Glomerular visceral epithelial cell (primary cell): ENCODE results near the gene LRRC59.
"Not testable (repeated sequence)": the region's sequence is repeated elsewhere in the genome, so short reads cannot be mapped to it uniquely, and the experiment has no call there.

ENCODE experiments used
- DNase-seq: peaks from one replicate; pipeline ENCODE4 v3.0.0-alpha.2; 2016; ENCODE audit errors: extremely low spot score

Gene LRRC59

GRCh38 chr17:50397111-50397918 lies at the start of gene LRRC59:
TSS of gene LRRC59 (minus strand) at chr17:50397523. CDS start at chr17:50397317, 206 bp downstream.
- peak; percentile 87 for DNase-seq

GRCh38 chr17:50445730-50446325 lies 48.5 kb upstream of the LRRC59 start:
- DNase-seq, result no peak

DNA sequence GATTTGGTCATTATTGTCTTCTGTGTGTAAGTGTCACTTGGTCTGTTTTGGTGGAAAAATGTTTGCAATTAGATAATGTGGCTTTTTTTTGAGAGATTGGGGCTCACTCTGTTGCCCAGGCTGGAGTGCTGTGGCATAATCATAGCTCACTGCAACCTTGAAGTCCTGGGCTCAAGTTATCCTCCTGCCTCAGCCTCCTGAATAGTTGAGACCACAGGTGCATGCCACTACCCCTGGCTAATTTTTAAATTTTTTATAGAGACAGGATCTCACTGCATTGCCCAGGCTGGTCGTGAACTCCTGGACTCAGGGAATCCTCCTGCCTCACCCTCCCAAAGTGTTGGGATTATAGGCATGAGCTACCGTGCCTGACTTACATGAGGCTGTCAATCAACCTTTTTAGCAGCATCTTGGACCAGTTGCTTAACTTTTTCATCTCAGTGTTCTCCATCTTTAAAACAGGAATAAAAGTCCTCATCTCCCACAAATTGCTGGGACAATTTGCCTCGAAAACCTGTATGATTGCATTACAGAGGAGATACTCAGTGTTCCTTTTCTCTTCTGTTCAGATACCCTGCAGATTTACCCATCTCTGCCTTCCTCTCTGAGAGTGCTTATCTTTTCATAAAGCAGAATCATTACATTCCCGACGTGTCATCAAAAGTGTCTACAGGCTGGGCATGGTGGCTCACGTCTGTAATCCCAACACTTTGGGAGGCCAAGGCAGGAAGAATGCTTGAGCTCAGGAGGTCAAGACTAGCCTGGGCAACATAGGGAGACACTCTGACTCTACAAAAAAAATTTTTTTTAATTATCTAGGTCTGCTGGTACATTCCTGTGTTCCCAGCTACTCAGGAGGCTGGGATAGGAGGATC lies 47.8 kb upstream of the LRRC59 start:
- no peak for DNase-seq

- DNase-seq, result no peak
Observed at GRCh38 chr17:50443505-50443974, 46.2 kb upstream of the LRRC59 start.

DNA sequence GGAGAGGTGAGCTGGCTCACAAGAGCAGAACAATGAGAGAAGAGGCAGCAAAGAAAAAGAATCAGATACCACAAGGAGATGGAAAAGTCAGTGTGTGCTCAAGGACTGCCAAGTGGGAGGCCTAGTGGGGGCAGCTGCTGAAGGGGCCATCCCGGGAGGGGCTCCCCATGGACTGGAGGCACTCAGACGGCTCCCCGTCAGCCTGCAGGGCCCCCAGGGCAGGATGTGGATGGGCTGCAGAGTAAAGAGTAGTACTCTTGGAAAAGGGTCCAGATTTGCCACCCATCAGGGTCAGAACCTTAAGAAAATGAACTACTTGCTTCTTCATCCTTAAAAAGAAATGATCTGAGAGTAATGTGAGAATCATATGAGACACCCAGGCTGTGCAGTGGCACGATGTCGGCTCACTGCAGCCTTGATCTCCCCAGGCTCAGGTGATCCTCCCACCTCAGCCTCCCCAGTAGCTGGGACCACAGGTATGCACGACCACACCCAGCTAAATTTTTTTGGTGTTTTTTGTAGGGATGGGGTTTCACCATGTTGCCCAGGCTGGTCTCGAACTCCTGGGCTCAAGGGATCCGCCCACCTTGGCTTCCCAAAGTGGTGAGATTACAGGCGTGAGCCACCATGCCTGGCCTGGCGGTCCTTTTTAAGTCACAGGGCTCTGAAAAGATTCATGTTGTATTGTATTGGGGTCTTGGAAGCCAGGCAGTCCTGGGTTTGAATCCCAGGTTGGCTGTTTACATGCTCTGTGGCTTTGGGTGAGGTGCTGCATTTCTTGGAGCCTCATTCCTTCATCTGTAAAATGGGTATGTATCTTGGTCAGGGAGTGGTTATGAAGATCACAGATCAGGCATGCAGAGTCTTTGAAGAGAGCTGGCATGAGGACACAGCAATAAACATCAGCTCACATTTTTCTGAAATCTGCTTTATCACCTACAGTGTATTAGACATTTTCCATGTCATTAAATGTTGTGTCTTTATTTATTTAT lies 43.8 kb upstream of the LRRC59 start:
- no peak for DNase-seq

DNA sequence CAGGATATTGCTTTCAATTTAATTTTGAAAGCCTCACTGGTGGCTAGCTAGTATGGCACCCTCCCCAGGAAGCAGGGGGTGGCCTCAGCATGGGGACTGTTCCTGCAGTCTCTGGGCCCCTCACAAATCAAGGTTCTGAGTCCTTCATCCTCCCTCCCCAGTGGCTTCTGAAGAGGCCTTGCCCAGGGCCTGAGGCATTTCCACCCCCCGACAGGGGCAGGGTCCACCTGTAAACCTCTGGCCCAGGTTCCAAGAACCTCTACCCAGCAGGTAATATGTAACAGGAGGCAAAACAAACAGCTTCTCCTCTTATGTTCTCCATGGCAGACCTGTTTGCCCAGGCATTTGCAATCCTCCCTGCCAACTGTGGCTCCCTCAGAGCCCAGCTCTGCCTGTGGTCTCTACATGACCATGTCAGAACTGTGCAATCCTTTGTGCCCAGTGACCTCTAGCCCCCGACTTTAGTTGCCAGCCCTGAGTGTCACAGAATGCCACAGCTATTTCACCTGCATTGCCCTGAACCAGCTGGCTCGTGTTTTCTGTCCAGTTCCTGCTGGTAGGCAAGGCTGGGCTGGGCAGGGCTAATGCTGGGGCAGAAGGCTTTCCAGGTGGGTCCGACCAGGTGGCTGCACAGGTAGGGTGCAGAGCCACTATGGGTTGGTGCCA lies 43.0 kb upstream of the LRRC59 start:
- DNase-seq, result no peak

GRCh38 chr17:50439008-50439407 lies 41.7 kb upstream of the LRRC59 start:
- no peak for DNase-seq

- DNase-seq, result no peak
Observed at GRCh38 chr17:50437409-50437808, 40.1 kb upstream of the LRRC59 start.

- peak; percentile 14 for DNase-seq
Observed at GRCh38 chr17:50432125-50432762, 34.9 kb upstream of the LRRC59 start.

GRCh38 chr17:50430821-50431618 lies 33.7 kb upstream of the LRRC59 start:
- DNase-seq, result no peak

- DNase-seq, result no peak
Observed at GRCh38 chr17:50429793-50430192, 32.5 kb upstream of the LRRC59 start.

GRCh38 chr17:50428831-50429424 lies 31.6 kb upstream of the LRRC59 start:
- no peak for DNase-seq

GRCh38 chr17:50428126-50428525 lies 30.8 kb upstream of the LRRC59 start:
- DNase-seq, result not testable (repeated sequence)

DNA sequence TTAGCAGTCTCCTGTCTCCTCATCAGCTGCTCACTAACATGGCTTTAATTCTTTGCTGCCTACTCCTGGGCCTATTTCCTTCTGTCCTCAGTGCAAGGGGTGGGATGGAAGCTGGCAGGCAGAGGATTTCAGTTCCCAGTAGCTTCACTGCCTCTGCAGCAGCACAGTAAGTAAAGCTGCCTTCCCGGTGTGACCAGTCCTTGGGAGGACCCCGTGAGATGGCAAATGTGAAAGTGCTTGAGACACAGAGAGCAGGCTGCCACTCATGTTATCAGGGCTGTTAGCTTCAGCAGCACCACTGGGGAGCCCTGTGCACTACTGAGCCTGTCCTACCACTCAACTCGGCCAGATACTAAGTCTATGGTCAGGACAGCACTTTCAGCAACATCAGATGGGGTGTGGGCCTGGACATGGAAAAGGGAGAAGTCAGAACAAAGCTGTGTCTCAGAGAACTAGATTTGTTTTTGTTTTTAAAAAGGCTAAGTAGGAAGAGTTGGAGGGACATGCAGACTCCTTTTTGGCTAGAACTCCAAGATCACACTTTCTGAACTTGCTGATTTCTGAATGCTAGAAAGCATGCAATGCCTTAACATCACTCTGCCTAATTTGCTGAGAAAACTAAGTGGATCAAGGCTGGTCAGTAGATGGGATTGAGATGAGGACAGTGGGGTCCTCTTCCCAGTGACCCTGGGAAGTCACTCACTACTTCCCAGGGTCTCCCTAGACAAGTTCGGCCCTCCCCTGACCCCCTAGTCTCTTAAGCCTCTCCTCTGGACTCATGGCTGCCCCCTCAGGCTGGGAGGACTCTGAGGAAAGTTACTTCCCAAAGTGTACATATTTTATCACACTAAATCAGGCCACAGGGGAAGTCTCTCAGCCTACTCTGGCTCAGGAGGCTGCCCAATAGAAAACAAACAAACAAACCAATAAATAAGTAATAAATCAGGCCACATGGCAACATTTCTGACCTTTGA lies 29.8 kb upstream of the LRRC59 start:
- peak; percentile 59 for DNase-seq

DNA sequence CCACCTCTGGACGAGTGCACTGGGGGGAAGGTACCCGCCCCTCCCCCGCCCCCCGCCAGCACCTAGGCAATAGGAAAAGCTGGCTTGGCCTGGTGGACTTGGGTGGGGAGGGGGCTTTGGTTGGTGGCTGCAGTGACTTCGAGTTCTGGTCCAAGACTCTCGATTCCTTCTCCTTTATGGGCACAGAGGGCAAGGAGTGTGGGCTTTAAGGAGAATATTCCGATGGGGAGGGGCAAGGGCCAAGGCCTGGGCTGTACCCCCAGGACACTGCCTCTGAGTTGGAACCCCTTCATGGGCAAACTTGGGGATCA lies 29.1 kb upstream of the LRRC59 start:
- no peak for DNase-seq

- DNase-seq, result peak; percentile 72
Observed at GRCh38 chr17:50425682-50426471, 28.6 kb upstream of the LRRC59 start, which contains the start of gene ACSF2. TSS of gene ACSF2 (plus strand) at chr17:50426218. CDS start at chr17:50426262, 44 bp downstream.
